NCI-H1092 (cell line): ENCODE measurements around the gene PHOSPHO2.

Experiments
- DNase-seq: peaks from one replicate; lab custom pipeline; 2025; lab: John Stamatoyannopoulos, UW

PHOSPHO2 gene

GRCh38 chr2:169694113-169694893, at the start of gene PHOSPHO2, which contains the start of gene CFAP210:
Gene PHOSPHO2 (plus strand): TSS chr2:169694469. CDS start chr2:169700972, 6,503 bp downstream.
Gene CFAP210 (minus strand): TSS chr2:169694405. CDS start chr2:169694327, 78 bp downstream.
- peak; percentile 93 for DNase-seq

- no peak for DNase-seq
Measured at GRCh38 chr2:169647496-169647895, 46.8 kb upstream of the PHOSPHO2 start.

GRCh38 chr2:169649278-169649677, 45.0 kb upstream of the PHOSPHO2 start:
- no peak for DNase-seq

- DNase-seq = no peak
Measured at GRCh38 chr2:169653636-169654035, 40.6 kb upstream of the PHOSPHO2 start.

GRCh38 chr2:169656164-169656563, 38.1 kb upstream of the PHOSPHO2 start:
- no peak for DNase-seq

GRCh38 chr2:169658877-169659276, 35.4 kb upstream of the PHOSPHO2 start:
- no peak for DNase-seq

- DNase-seq = no peak
Measured at GRCh38 chr2:169659320-169659719, 34.9 kb upstream of the PHOSPHO2 start.

GRCh38 chr2:169661265-169661664, 33.0 kb upstream of the PHOSPHO2 start:
- no peak for DNase-seq

GRCh38 chr2:169662744-169663143, 31.5 kb upstream of the PHOSPHO2 start:
- DNase-seq = no peak

GRCh38 chr2:169663247-169663646, 31.0 kb upstream of the PHOSPHO2 start:
- DNase-seq = no peak

- no peak for DNase-seq
Measured at GRCh38 chr2:169664600-169664977, 29.7 kb upstream of the PHOSPHO2 start.

- no peak for DNase-seq
Measured at GRCh38 chr2:169664978-169665930, 29.0 kb upstream of the PHOSPHO2 start.

- no peak for DNase-seq
Measured at GRCh38 chr2:169667583-169667982, 26.7 kb upstream of the PHOSPHO2 start.

- no peak for DNase-seq
Measured at GRCh38 chr2:169670215-169670651, 24.0 kb upstream of the PHOSPHO2 start.

- no peak for DNase-seq
Measured at GRCh38 chr2:169670937-169671336, 23.3 kb upstream of the PHOSPHO2 start.

- DNase-seq = no peak
Measured at GRCh38 chr2:169672406-169672805, 21.9 kb upstream of the PHOSPHO2 start.

GRCh38 chr2:169673106-169673505, 21.2 kb upstream of the PHOSPHO2 start:
- no peak for DNase-seq

- DNase-seq = no peak
Measured at GRCh38 chr2:169673921-169674320, 20.3 kb upstream of the PHOSPHO2 start.

- no peak for DNase-seq
Measured at GRCh38 chr2:169676357-169676756, 17.9 kb upstream of the PHOSPHO2 start.

GRCh38 chr2:169676850-169677249, 17.4 kb upstream of the PHOSPHO2 start:
- DNase-seq = no peak

GRCh38 chr2:169683054-169683424, 11.2 kb upstream of the PHOSPHO2 start:
- DNase-seq = no peak

- no peak for DNase-seq
Measured at GRCh38 chr2:169683425-169684134, 10.7 kb upstream of the PHOSPHO2 start.
